ENCODE measurements around the gene ITPR2.
A peak's percentile ranks its signal among the peaks of the same experiment; 100 is the strongest.
"Not testable (repeated sequence)": the region's sequence is repeated elsewhere in the genome, so short reads cannot be mapped to it uniquely, and the experiment has no call there.

The ITPR2 gene

GRCh38 chr12:26832822-26833742, at the start of gene ITPR2:
Gene ITPR2 (minus strand): TSS chr12:26833194. CDS start chr12:26832781, 413 bp downstream.
- peak; percentile 88 for DNase-seq

DNA sequence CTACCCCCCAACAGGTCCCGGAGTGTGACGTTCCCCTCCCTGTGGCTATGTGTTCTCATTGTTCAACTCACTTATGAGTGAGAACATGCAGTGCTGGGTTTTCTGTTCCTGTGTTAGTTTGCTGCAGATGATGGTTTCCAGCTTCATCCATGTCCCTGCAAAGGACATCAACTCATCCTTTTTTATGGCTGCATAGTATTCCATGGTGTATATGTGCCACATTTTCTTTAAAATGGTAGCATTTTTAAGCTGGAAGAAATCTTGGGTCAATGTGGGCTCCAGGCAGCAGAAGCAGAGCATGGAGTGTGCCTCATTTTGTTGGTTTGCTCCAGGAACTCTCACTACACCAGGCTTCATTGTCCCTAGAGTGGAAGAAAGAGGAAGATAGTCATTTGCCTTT, 47.6 kb upstream of the ITPR2 start:
- no peak for DNase-seq

DNA sequence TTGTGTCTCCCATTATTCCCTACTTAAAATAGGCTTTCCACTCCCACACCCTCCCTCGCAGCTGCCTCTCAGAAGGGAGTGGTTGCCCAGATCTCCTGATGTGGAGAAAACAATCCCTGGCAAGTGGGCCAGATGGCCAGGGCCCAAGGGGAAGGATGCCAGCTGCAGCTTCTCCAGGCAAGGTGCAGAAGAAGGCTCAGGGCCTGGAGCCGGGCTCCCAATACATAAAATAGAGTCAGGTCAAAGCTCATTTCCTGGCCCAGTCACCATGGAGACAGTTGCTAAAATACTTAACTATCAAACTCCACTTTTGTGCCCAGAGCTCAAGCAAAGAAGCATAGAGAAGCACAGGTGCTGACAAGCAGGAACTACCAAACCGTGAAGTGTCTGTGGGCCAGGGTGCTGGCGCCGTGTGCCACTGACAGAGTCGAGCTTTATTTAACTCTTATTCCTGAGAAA, 45.7 kb upstream of the ITPR2 start:
- DNase-seq, result peak; percentile 96

- no peak for DNase-seq
These were observed 41.7 kb upstream of the ITPR2 start for GRCh38 chr12:26874501-26875296.

DNA sequence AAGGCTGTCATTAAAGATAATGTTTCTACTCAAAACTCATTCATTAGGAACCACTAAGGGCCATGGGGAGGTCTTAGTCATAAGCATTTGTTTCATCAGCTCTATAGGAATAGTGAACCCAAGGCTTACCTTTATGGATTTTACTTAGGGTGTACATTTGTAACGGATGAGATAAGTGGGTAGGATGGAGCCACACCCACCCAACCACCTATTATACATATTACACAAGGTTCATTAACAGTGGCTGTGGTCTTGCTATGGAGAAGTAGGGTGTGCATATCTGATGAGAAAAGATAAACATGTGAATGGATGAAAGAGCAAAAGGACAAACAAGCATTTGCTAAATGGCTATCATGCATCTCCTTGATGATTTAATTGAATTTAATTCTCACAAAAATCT, 39.6 kb upstream of the ITPR2 start:
- DNase-seq, result no peak

GRCh38 chr12:26871985-26872384, 39.0 kb upstream of the ITPR2 start:
- DNase-seq, result no peak

DNA sequence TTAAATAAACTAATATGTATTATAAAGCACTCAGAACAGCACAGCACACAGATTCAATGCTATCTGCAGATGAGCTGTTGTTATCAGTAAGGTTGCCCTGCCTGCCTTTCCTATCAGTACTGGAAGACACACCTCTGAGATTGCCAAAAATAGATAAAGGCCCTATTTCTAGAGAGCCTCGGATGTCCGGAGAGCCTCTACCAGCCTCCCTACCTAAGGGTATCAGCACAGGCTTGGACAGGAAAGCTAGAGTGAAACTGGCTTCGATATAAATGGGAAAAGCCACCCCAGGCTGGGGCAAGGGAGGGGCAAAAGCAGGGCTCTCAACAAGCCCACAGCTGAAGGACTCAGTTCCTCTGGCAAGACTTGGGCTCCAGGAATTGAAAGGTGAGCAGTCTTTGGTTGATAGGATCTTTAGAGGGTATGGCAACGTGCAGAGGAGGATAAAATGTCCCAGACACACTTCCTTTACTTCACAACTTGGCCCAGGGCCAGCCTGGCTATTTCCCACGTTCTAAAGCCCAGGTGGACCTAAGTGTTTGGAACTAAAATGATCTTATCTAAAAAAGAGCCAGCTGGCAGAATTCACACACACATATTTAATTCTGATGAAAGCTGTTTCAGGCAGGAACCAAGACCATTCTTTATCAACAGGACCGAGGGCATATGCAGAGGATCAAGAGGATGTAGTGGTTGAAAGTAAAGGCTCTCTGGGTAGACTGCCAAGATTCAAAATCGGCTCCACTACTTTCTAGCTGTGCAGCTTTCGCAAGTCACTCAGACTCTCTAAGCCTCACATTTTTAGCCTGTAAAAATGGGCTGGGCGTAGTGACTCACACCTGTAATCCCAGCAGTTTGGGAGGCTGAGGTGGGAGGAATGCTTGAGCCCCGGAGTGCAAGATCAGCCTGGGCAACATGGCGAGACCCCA, 37.8 kb upstream of the ITPR2 start:
- DNase-seq, result peak; percentile 92

- no peak for DNase-seq
These were observed 37.0 kb upstream of the ITPR2 start for GRCh38 chr12:26869908-26870459.

DNA sequence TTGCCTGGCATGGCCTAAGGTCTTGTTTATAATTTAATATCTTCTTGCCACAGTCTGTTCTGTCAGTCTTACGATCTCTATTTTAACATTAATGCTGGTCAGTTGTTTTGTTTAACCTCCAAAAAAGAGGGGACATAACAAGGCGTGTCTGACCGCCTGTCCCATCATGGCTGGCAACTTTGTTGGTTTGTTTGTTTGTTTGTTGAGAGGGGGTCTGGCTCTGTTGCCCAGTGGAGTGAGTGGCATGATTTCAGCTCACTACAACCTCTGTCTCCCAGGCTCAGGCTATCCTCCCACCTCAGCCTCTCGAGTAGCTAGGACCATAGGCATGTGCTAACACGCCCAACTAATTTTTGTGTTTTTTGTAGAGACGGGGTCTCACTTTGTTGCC, 36.1 kb upstream of the ITPR2 start:
- DNase-seq, result no peak

GRCh38 chr12:26868447-26869103, 35.6 kb upstream of the ITPR2 start:
- no peak for DNase-seq

- DNase-seq, result no peak
These were observed 34.1 kb upstream of the ITPR2 start for GRCh38 chr12:26867080-26867479.

- no peak for DNase-seq
These were observed 30.5 kb upstream of the ITPR2 start for GRCh38 chr12:26863515-26863914.

DNA sequence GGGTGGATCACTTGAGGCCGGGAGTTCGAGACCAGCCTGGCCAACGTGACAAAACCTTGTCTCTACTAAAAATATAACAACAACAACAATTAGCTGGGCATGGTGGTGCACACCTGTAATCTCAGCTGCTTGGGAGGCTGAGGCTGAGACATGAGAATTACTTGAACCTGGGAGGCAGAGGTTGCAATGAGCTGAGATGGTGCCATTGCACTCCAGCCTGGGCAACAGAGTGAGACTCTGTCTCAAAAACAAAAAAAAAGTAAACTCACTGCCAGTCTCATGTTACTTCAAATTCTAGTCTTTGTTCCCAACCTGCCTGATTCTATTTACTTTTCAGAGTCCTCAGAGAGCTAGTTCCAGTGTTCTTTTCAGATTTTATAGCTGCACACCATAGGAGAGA, 29.8 kb upstream of the ITPR2 start:
- DNase-seq, result not testable (repeated sequence)

DNA sequence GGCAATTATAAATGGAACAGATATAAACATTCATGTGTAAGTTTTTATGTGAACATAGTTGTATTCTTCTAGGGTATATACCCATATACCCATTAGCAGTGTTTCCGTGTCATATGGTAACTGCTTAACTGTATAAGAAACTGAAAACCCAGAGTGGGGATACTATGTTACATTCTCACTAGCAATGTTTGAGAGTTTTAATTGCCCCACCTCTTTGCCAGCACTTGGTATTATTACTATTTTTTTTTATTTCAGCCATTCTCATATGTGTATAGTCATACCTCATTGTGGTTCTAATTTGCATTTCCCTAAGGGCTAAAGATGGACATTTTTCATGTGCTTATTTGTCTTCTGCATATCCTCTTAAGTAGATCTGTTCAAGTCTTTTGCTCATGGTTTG, 28.7 kb upstream of the ITPR2 start:
- no peak for DNase-seq

DNA sequence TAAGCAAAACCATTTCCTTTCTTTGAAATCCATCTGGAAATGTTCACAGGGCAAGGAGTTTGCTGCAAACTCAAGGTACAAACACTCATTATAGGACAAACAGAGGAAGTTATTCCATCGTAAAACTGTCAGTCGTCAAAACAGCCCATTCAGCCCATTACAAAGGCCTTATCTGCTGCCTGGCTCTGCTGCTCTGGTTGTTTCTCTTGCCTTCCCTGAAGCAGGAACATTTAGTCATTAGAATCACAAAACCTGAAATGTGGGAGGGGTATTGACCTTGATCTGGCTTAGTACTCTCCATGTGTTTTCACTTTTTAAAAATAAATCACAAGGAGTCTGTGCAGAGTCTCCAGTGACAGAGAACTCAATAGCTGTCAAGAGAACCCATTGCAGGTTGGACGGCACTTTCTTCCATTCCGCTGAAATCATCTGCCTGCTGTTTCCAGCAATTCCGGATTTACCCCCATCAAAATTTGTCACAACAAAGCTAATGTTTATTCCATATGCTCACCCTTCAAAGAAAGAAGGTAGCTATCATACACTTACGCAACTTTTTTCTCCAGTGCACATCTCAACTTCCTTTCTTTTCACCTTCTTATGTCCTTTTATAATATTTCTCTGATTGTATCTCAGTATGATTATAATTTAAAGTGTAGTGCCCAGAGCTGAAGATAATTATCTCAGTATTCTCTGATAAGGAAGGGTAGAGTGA, 24.6 kb upstream of the ITPR2 start:
- DNase-seq, result no peak

DNA sequence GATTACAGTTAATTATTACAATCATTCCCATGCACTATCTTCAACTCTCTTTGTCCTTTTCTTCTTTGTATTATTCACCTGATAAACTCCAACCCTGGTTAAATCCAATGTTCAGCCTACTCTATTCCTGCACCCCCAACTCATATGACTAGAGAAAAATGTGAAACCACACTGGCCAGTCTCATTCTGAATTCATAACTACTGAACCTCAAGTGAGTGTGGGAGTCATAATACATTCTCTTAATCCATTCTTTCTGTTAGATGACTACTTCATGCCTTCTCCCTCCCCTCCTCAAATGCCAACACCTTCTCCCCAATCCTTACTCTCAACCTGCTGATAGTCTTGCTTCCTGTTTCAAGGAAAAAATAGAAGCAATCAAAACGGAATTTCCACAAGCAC, 22.3 kb upstream of the ITPR2 start:
- DNase-seq, result no peak

GRCh38 chr12:26854031-26854390, 21.0 kb upstream of the ITPR2 start:
- peak; percentile 49 for DNase-seq

- DNase-seq, result peak; percentile 79
These were observed 20.5 kb upstream of the ITPR2 start for GRCh38 chr12:26853303-26854030.

GRCh38 chr12:26851031-26851809, 18.2 kb upstream of the ITPR2 start:
- no peak for DNase-seq

All from NCI-H2171 treated with DMSO at 0.1 percent for 48 hours (cell line).